CD14-positive monocyte (primary cell): ENCODE results near the gene C16orf74. TPM values are rescaled to one million over a fixed set of nuclear protein-coding genes. Genes with fewer than 3 reads are reported as not detected.
A peak's percentile ranks its signal among the peaks of the same experiment; 100 is the strongest.

Source experiments
- DNase-seq, 3 donors: peaks; one replicate each; pipeline ENCODE4 v3.0.0-alpha.2; 2011 to 2022
- H2AFZ ChIP-seq: 2 replicates; pipeline ENCODE4 v1.6.0; 2012; ENCODE audit warnings: mild to moderate bottlenecking, low read depth, low read length, inconsistent platforms; ENCODE audit not compliant: insufficient read depth, poor library complexity, severe bottlenecking
- H3K27ac ChIP-seq, 2 donors: 1 replicate in 1 of 2; 2 replicates in 1 of 2; pipeline ENCODE4 v1.5.1; 2012 to 2013; ENCODE audit warnings: low read length in 2 of 2, control low read depth in 1 of 2, inconsistent platforms in 1 of 2, low read depth in 1 of 2, mild to moderate bottlenecking in 1 of 2
- H3K27me3 ChIP-seq, 2 donors: one replicate each; pipeline versions ENCODE4 v1.6.0 to v1.6.1; 2011 to 2013; ENCODE audit warnings: low read length in 2 of 2; ENCODE audit not compliant: control insufficient read depth in 2 of 2, insufficient read depth in 2 of 2
- H3K36me3 ChIP-seq, 2 donors: replicated peaks in 1 of 2; 1 replicate in 1 of 2; 2 replicates in 1 of 2; pipeline versions ENCODE4 v1.5.1 to v1.6.1; 2012 to 2013; ENCODE audit warnings: low read length in 2 of 2, control low read depth in 1 of 2, inconsistent platforms in 1 of 2, mild to moderate bottlenecking in 1 of 2; ENCODE audit not compliant: insufficient read depth in 2 of 2, control insufficient read depth in 1 of 2
- H3K4me1 ChIP-seq, 2 donors: 1 replicate in 1 of 2; 2 replicates in 1 of 2; pipeline versions ENCODE4 v1.5.1 to v1.6.1; 2012 to 2013; ENCODE audit warnings: low read length in 2 of 2, control low read depth in 1 of 2, inconsistent platforms in 1 of 2, mild to moderate bottlenecking in 1 of 2, moderate library complexity in 1 of 2; ENCODE audit not compliant: insufficient read depth in 2 of 2, control insufficient read depth in 1 of 2
- H3K4me2 ChIP-seq: replicated peaks from 2 replicates; pipeline ENCODE3; 2012; ENCODE audit warnings: low read length, moderate library complexity, mild to moderate bottlenecking; ENCODE audit not compliant: poor library complexity, severe bottlenecking; ENCODE audit errors: extremely low read depth
- H3K4me3 ChIP-seq, 3 experiments: fragments of 200-600 bp in 1 of 3; sonication (generic) in 1 of 3; replicated peaks in 1 of 3; 1 replicate in 2 of 3; 2 replicates in 1 of 3; pipeline ENCODE4 v1.5.1; 2011 to 2013; ENCODE audit warnings: low read length in 3 of 3, mild to moderate bottlenecking in 3 of 3, control low read depth in 2 of 3, low read depth in 2 of 3, inconsistent platforms in 1 of 3, moderate library complexity in 1 of 3
- H3K79me2 ChIP-seq: 2 replicates; pipeline ENCODE4 v1.6.0; 2012; ENCODE audit warnings: mild to moderate bottlenecking, control low read depth, inconsistent platforms, low read length, moderate library complexity; ENCODE audit not compliant: insufficient read depth
- H3K9ac ChIP-seq: 2 replicates; pipeline ENCODE4 v1.6.0; 2017; ENCODE audit warnings: low read length, mild to moderate bottlenecking; ENCODE audit not compliant: insufficient read depth, poor library complexity, severe bottlenecking
- H3K9me3 ChIP-seq, 2 donors: replicated peaks in 1 of 2; 1 replicate in 1 of 2; 2 replicates in 1 of 2; pipeline versions ENCODE4 v1.5.1 to v1.6.1; 2012 to 2013; ENCODE audit warnings: low read length in 2 of 2, control low read depth in 1 of 2; ENCODE audit not compliant: control insufficient read depth in 1 of 2, insufficient read depth in 1 of 2
- H4K20me1 ChIP-seq: 2 replicates; pipeline ENCODE4 v1.6.0; 2012; ENCODE audit warnings: mild to moderate bottlenecking, low read length, control low read depth, moderate library complexity; ENCODE audit not compliant: insufficient read depth
- H3K27ac Mint-ChIP-seq, 7 donors: one replicate each; pipeline ENCODE4 v1.8.0; 2020; ENCODE audit warnings: mild to moderate bottlenecking in 7 of 7, mixed read lengths in 7 of 7, moderate library complexity in 6 of 7, inconsistent platforms in 2 of 7
- H3K27me3 Mint-ChIP-seq, 3 donors: one replicate each; pipeline ENCODE4 v1.8.0; 2021 to 2022; ENCODE audit warnings: low read depth in 3 of 3, mild to moderate bottlenecking in 3 of 3, mixed read lengths in 3 of 3, moderate library complexity in 3 of 3, inconsistent platforms in 1 of 3
- H3K36me3 Mint-ChIP-seq, 2 donors: one replicate each; pipeline ENCODE4 v1.8.0; 2020; ENCODE audit warnings: mixed read lengths in 2 of 2, inconsistent platforms in 1 of 2, mild to moderate bottlenecking in 1 of 2
- H3K4me1 Mint-ChIP-seq: one replicate; pipeline ENCODE4 v1.8.0; 2020; ENCODE audit warnings: mild to moderate bottlenecking, mixed read lengths
- H3K4me3 Mint-ChIP-seq, 2 donors: one replicate each; pipeline ENCODE4 v1.8.0; 2020; ENCODE audit warnings: mild to moderate bottlenecking in 2 of 2, mixed read lengths in 2 of 2, moderate library complexity in 1 of 2
- H3K9me3 Mint-ChIP-seq, 7 donors: one replicate each; pipeline ENCODE4 v1.8.0; 2020 to 2022; ENCODE audit warnings: mixed read lengths in 7 of 7, mild to moderate bottlenecking in 6 of 7, moderate library complexity in 6 of 7, inconsistent platforms in 2 of 7
- WGBS: methylation state at CpG from one replicate; pipeline ENCODE4 v1.1.5; 2013; ENCODE audit warnings: missing lambda C conversion rate; ENCODE audit not compliant: insufficient coverage; 5-methylcytosine and 5-hydroxymethylcytosine counted together
- intact Hi-C, 2 donors: fragments of 100-400 bp; cut with micrococcal nuclease; formaldehyde crosslinking; loops; one replicate each; pipeline versions ENCODE4 v1.15.0 to v1.15.1; 2023
- polyA plus RNA-seq, 3 donors: library from polyadenylated mRNA; depleted of rRNA in 1 of 3; unstranded in 2 of 3; stranded (reverse) in 1 of 3; fragments of 300-500 nt in 2 of 3; fragments of >200 nt in 1 of 3; fragmentation: Illumina TruSeq in 2 of 3; gene quantifications; 1 replicate in 2 of 3; 2 replicates in 1 of 3; pipeline ENCODE4 v1.2.3, GENCODE V29; 2012 to 2021
- TF ChIP-seq, protein P1 (sequence below): fragments of 200-600 bp; IDR thresholded peaks from one replicate; pipeline ENCODE4 v1.8.0; 2022; ENCODE audit warnings: antibody characterized with exemption, mild to moderate bottlenecking

Gene C16orf74
- polyA plus RNA-seq, 3 donors = 11.3 to 26.6 (median 24.1) TPM

DNA sequence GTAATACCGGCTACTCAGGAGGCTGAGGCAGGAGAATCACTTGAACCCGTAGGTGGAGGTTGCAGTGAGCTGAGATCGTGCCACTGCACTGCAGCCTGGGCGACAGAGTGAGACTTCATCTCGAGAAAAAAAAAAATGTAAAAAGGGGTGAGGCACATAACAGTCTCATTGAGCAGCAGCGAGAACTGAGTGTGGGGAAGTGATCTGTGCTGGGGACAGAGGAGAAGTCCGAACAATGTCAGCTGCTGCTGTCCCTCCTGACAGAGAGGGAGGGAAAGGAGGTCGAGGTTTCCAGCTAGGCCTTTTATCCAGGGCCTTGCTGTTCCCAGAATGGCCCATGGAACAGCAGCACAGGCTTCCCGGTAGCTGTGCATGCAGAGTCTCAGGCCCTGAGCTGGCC lies 14.0 kb downstream of the C16orf74 start:
- Mint-ChIP-seq H3K4me3 (no peak overlapping the region), H3K36me3 (peaks cover 11 to 17% of the 10 kb centered on the region in 2 donors), H3K9me3 (peaks cover 0 to 2% (median 0%) of the 10 kb centered on the region in 7 donors), H3K27me3 (peaks cover 0 to 6% (median 0%) of the 10 kb centered on the region in 3 donors), H3K4me1 (peaks cover 51% of the 10 kb centered on the region), H3K27ac (peak overlapping the region in 2 of 7 donors; percentile 45 to 73)
- H3K4me2 ChIP-seq = no peak overlapping the region
- no peak overlapping the region for H2AFZ ChIP-seq
- TF ChIP-seq, protein P1, sequence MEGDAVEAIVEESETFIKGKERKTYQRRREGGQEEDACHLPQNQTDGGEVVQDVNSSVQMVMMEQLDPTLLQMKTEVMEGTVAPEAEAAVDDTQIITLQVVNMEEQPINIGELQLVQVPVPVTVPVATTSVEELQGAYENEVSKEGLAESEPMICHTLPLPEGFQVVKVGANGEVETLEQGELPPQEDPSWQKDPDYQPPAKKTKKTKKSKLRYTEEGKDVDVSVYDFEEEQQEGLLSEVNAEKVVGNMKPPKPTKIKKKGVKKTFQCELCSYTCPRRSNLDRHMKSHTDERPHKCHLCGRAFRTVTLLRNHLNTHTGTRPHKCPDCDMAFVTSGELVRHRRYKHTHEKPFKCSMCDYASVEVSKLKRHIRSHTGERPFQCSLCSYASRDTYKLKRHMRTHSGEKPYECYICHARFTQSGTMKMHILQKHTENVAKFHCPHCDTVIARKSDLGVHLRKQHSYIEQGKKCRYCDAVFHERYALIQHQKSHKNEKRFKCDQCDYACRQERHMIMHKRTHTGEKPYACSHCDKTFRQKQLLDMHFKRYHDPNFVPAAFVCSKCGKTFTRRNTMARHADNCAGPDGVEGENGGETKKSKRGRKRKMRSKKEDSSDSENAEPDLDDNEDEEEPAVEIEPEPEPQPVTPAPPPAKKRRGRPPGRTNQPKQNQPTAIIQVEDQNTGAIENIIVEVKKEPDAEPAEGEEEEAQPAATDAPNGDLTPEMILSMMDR = no peak
- no peak overlapping the region for H3K27ac ChIP-seq
- intact Hi-C loops = loop anchor here in 1 of 2 donors (10.0 kb wide), 1 partner anchor 178 kb away; no protein-coding TSS in a partner anchor
- H3K36me3 ChIP-seq = no peaks in the 10 kb centered on the region
- no peaks in the 10 kb centered on the region for H4K20me1 ChIP-seq
- DNase-seq = no peak
- H3K9me3 ChIP-seq = no peaks in the 10 kb centered on the region
- H3K27me3 ChIP-seq = no peaks in the 10 kb centered on the region
- H3K9ac ChIP-seq = no peak overlapping the region
- H3K4me3 ChIP-seq = no peak overlapping the region
- WGBS = 51% methylated on average over 9 of the region's 9 CpGs
- H3K79me2 ChIP-seq = peaks cover 21% of the 10 kb centered on the region
- peaks cover 54 to 55% of the 10 kb centered on the region in 2 donors for H3K4me1 ChIP-seq

- TF ChIP-seq, protein P1 = no peak
- 59% methylated on average over 3 of the region's 6 CpGs for whole genome bisulfite sequencing
- no peak for DNase-seq
- peaks cover 31% of the 10 kb centered on the region for H3K79me2 ChIP-seq
- peak overlapping the region; percentile 84 for H2AFZ ChIP-seq
- H3K4me3 ChIP-seq = peak overlapping the region in 1 of 3 experiments; percentile 72
- H3K9ac ChIP-seq = no peak overlapping the region
- H3K4me2 ChIP-seq = peak overlapping the region; percentile 82
- peaks cover 63 to 65% of the 10 kb centered on the region in 2 donors for H3K4me1 ChIP-seq
- Mint-ChIP-seq H3K27me3 (peaks cover 0 to 6% (median 0%) of the 10 kb centered on the region in 3 donors), H3K36me3 (peaks cover 6 to 12% of the 10 kb centered on the region in 2 donors), H3K27ac (peak overlapping the region in 1 of 7 donors; percentile 18), H3K4me1 (peaks cover 61% of the 10 kb centered on the region), H3K9me3 (peaks cover 0 to 2% (median 0%) of the 10 kb centered on the region in 7 donors), H3K4me3 (peak overlapping the region; percentile 64 to 75)
- intact Hi-C loops = loop anchor here in 1 of 2 donors (10.0 kb wide), 1 partner anchor 179 kb away; no protein-coding TSS in a partner anchor
- no peaks in the 10 kb centered on the region for H3K27me3 ChIP-seq
- H4K20me1 ChIP-seq = no peaks in the 10 kb centered on the region
- no peak overlapping the region for H3K27ac ChIP-seq
- H3K36me3 ChIP-seq = no peaks in the 10 kb centered on the region
- no peaks in the 10 kb centered on the region for H3K9me3 ChIP-seq
These were observed 14.9 kb downstream of the C16orf74 start for GRCh38 chr16:85735946-85736345.
